Mesenteric fat pad (tissue), 1 donor: ENCODE data around the gene VPS29. TPM values are rescaled to one million over a fixed set of nuclear protein-coding genes. Genes with fewer than 3 reads are reported as not detected.
A peak's percentile ranks its signal among the peaks of the same experiment; 100 is the strongest.
"Not testable (repeated sequence)": the region's sequence is repeated elsewhere in the genome, so short reads cannot be mapped to it uniquely, and the experiment has no call there.

Experiments used
- DNase-seq: peaks from one replicate; pipeline ENCODE4 v3.0.0-alpha.2; 2020; ENCODE audit warnings: low spot score
- long read RNA-seq: library from polyadenylated mRNA; unstranded; transcript quantifications from one replicate; pipeline ENCODE4 v2.0.0, GENCODE V29; 2020
- total RNA-seq: library from RNA; stranded (reverse); fragmentation: NEBNext Ultra II Directional; extraction: Animal tissue kit (Norgen Biotek cat#: 25700); gene quantifications from one replicate; pipeline ENCODE4 v1.2.1, GENCODE V29; 2021
- donor health status: DM: yes; HTN: yes; CAD: no.

The VPS29 gene
- total RNA-seq = 110 TPM
- long read RNA-seq, transcript VPS29-208 (2 exons, 810 nt) = minor isoform, 14 of 195 reads
- long read RNA-seq, transcript VPS29-206 (4 exons, 1,523 nt) = major isoform, 107 of 195 reads
- long read RNA-seq, partial matches to known transcripts = 6 of 195 reads
- long read RNA-seq, other reads (novel, unspliced or antisense) = 65 of 195 reads

DNA sequence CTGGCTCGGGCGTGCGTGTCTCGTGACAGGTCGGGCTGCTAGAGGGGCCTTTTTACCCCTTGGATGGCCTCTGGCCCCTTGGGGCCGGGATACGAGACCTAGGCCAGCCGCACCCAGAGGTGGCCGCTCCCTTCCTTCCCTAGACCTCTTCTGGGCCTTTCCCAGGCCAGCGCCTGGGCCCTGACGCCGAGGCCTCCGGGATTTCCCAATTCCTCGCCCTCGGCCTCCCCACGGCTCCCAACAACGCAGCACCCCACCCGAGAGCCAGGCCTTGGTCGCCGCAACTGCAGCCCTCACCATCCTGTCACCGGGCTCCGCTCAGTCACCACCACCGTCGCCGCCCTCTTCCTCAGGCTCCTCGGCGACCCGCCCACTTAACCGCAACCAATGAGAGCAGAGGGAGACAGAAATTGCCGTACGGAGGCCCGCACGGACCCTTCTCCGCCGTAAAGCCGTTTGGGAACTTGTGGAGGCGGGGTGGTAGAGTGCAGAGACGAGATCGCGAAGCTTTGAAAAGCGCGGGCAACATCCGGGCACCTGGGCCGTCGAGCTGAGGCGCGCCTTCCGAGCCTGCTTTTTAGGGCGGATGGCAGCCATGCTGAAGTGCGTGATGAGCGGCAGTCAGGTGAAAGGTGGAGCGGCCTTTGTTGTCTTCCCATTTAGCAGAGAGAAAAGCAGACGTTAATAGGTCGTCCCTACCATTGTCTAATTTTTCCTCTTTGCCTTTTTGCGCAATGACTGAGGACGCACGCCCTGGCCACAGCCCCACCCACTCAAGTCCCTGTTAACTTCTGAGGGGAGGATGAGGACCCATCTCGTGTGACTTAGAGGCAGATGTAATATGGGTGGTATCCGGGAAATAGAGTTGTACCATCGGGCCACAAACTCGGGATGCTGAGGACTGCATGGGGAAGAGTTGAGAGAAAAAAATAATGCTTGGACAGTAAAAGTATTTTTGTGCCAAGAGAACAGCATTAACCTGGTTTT is at the start of gene VPS29, which contains the start of gene RAD9B:
TSS of gene VPS29 (minus strand) at position 360 of the 987 bp plus-strand sequence. CDS start at position 300, 60 bp downstream.
TSS of gene RAD9B (plus strand) at position 580 of the 987 bp plus-strand sequence. CDS start at position 587, 7 bp downstream.
- peak; percentile 98 for DNase-seq

DNA sequence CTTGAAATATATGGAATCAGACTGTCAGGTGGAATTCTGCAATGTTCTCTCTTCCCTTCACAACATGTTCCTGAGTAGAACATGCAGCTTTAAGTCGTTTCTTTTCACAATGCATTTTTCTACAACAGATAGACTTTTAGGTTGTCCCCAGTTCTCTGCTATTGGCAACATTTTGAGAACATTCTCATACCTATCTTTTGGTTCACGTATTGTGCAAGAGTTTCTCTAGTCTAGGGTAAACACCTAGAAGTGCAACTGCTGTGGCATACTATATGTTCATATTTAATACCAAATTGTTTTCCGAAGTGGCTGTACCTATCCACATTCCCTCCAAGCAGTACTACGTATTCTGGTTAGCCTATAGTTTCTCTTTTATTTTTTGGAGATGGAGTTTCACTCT is 49.1 kb upstream of the VPS29 start:
- DNase-seq = no peak

DNA sequence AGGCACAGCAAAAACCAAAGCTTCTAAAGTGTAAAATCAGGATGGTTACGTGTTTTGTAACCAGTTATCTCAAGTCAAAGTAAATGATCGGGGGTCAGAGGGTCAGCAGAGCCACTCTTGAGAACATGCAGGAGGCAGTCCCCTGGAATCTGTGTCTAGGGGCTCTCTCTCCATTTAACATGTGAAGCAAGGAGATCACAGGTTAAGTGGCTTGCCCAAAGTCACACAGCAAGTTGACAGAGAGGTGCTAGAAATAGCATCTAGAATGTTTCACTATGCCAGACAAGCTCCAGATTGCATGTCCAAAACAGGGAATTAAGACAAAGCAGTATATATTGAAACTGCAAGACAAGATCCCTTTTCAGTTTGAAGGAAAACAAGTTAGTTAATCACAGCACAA is 47.8 kb upstream of the VPS29 start:
- no peak for DNase-seq

DNA sequence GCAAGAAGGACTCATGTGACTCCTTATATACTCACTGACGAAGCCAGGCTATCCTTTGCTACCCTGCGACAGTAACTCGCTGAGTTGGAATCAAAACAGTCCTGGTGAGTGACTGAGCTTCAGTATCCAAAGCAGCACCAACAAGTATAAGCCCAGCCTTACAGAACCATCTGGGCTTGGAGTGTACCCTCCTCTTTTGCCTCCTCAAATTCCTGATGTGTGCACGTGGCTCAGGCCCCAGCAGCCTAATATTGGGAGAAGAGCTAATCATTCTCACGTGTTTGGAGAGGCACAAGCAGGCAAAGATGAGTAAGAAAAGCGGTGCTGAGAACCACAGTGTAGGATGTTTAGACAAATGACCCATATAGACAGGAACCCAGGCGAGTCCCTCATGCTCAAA is 46.8 kb upstream of the VPS29 start:
- no peak for DNase-seq

DNA sequence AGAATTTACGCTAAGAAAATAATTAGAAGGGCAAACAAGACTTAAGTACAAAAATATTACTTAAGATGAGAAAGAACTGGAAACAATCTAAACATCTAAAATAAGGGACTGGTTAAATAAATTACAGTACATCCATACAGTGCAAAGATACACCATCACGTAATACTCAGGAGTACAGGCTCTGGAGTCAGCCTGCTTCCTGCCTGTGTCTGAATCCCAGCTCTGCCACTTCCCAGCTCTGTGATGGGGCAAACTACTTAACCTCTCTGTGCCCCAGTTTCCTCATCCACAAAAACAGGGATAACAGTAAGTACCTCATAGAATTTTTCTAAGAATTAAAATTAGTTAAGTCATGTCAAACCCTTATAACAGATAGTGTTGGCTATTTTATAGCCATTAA is 45.2 kb upstream of the VPS29 start:
- no peak for DNase-seq

DNA sequence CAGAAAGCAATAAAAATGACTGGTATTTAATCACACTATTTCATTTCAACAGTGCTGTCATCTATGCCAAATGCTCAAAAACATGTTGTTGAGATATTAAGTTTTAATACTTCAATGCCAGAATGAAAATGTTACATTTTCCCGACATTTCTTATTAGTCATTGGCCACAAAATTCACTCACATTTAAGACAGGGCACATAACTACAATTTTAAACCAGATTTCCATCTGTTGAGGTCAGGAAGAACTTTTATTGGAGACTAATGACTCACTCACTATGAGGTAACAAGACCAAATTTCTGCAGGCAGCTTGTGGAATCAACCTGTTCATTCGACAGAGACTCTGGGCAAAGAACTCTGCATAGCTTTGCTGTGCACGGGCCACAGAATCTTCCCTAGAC is 44.4 kb upstream of the VPS29 start:
- no peak for DNase-seq

DNA sequence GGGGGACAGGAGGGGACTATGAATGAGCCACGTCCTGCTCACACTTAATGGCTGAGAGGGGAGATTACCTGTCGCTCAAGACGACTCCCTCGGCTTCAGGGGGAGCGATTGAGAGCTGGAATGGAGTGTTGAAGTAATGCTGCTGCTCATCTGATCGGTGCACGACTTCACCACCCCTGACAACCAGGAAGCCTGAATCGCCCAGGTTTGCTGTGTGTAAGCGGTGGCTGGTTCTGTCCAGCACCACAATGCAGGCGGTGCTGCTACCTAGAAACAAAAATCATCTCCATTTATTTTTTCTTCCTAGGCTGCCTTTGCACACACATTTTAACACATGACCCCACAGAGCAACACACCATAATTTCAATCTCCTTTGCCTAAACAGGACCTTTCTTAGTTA is 43.9 kb upstream of the VPS29 start:
- no peak for DNase-seq

DNA sequence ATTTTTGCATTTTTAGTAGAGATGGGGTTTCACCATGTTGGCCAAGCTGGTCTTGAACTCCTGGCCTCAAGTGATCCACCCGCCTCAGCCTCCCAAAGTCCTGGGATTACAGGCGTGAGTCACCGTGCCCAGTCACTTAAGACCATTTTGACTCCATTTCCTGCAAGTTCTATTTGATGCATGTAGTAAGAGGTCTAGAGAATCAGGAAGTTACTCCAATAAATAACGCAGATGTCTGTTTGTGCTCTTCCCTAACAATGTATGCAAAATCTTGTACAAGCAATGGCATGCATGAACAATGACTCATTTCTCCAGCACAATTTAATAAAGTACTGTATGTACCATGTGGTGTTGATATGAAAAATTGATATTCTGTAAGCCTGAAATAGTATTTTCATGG is 43.3 kb upstream of the VPS29 start:
- not testable (repeated sequence) for DNase-seq

DNA sequence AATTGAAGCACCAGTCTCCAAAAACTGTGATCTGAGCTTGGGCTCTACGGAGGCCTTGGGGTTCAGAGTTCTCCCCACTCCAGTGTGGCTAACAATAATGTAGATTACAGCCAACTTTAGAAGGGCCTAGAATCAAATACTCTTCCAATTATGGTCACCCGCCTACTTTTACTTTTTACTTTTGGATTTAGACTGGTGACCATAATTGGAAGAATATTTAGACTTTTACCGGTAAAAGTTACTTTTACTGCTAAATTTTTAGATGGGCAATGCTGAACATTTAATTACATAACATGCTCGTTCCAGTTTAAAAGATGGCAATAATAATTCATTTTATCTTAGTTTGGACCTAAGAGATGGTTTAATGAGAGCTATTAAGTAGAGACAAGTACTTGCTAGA is 42.1 kb upstream of the VPS29 start:
- DNase-seq = no peak

DNA sequence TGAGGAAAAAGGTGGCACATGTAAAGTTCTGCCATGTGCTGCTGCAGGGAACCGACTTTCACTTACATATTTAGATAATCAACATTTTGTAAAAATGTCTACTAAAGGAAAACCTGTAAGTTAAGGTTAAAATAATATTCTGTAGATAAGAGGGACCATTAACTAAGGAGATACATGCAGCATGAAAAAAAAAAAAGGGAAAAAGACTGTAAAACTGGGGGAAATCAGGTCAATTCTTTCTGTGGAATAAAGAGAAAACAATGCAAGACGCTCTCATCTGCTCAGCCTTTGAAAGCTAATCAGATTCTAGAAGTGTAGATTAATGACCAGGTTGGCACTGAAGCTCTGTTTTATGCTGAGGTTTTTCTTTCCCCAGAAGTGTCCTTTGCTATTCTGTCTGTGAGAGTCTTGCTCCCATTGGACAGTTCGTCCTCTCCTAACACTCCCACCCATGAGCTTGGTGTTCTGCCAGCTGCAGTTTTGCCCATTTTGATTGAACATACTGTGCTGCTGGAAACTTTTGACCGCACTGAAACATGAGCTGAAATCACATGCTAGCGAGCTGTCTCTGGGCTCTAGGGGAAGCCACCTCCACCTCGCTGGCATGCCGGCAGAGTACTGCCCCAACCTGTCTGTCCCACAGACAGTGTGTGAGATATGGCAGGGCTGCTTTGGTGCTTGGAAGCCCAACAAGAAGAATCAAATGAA is 41.5 kb upstream of the VPS29 start:
- DNase-seq = peak; percentile 92

DNA sequence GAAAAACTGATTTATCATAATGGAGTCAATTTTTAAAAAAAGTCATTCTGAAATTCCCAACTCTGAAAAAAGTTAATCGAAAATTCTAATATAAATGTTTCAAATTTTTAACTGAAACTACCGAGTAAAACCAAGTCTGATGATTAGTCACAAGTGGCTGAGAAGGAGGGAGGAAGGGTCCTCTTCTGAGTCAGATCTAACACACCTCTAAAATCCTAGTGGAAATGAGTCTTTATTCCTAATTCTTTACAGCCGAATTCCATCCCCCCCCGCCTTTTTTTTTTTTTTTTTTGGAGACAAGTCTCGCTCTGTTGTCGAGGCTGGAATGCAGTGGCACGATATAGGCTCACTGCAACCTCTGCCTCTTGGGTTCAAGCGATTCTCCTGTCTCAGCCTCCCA is 38.1 kb upstream of the VPS29 start:
- no peak for DNase-seq

DNA sequence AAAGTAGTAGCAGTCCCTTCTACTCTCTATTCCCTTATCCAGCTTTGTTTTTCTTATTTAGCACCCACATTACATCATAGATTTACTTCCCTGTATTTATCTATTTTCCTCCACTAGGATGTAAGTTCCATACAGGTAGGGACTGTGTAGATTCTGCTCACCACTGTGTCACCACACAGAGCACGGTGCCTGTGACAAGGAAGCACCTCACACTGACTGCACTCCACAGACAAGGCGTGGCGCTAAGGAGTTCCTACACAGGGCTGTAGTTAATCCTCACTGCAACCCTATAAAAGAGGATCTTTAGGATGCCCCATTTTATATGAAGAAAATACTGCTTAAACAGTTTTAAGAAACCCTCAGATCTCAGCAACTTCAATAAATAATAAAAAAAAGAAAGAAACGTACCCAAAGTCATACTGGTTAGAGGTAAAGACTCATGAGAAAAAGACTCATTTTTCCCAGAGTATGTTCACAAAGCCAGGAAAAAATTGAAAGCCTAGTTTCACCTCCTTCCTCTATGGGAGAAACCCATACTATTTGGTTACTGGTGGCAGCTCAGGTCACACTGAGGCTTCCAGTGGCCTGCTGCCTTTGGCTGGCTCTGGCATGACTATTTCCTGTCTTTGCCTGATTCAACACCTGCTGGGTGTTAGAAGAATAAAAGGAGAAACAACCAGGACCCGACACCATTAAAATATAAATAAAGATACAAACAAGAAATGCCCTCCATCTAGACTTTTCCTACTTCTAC is 37.1 kb upstream of the VPS29 start:
- no peak for DNase-seq

DNA sequence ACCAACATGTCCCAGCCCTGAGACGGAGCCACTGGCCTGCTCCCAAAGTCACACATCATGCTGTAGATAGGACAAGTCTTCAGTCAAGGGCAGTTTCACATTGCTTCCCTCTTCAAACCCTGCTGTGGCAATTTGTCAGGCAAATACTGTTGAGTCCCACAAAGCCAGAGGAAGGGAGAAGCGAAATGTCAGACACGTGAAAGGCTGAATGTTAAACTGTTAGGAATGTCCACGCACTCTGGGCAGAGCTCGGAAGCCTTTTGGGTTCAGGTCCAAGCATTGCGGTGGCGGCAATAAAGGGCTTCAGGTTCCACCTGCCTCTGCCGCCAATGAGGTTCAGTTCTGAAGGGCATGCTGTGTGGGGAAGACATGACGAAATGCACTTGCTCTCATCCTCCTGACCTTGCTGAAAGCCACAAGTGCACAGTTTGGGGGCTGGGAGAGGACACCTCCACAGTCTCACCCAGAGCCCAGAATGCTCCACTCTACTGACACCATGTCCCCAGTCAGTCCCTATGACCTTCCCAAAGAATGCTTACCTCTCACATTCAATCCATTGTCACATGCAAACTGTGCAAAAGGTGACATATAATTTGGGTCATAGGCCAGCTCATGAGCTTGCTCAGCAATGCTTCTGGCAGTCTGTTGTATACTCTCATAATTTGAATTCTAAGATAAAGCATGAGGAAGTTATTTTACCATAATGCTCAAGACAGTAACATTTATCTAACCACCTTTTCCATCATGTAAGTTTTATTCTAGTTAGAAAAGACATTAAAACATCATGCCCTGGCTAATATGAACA is 35.9 kb upstream of the VPS29 start:
- no peak for DNase-seq

DNA sequence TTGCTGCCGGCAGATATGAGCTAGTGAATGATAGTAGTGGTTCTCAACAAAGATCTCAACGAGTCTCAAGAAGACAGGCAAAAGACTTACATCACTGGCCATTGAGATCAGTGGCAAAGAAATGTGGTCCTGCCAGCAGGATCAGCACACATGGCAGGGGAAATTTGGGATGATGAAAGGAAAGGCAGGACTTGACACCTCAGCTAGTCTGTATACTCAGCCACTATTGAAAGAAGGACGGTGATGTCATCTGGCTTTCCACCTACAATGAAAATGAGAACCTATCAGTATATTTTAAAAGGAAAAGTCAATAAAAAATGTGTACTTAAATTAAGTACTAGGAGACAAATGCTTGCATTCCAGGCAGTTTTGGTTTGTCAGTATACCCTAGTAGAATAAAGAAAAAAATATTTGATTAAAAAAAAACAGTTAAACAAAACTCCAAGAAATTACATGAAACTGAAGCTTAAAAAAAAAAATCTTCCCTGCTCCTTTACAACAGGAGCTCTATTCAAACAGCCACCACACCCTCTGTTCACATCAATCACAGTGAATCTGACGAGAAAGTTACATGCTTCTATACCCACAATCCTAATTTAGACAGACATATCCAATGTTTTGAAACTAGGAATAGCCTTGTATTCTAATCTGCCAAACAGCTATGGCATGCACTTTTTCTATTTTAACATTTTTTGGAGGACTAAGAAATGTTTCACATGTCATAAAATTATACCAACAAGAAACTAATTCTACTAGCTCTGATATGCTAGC is 35.1 kb upstream of the VPS29 start:
- DNase-seq = no peak

DNA sequence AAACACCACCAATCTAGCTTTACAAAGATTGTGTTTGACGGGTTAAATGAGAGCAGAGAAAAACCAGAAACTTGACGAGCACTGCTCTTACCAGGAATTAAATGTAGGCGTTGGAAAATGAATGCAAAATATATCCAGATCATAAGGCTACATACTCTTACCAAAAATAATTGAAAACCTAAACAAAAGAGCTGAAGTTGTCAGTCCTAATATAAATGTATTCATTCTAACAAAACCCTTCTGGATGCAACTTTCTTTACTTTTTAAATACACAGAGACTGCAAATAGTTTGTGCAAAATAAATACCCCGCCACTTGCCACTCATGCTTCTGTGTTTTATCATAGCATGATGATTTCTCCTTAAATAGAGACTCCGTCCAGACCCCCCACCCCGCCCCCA is 32.9 kb upstream of the VPS29 start:
- DNase-seq = no peak

DNA sequence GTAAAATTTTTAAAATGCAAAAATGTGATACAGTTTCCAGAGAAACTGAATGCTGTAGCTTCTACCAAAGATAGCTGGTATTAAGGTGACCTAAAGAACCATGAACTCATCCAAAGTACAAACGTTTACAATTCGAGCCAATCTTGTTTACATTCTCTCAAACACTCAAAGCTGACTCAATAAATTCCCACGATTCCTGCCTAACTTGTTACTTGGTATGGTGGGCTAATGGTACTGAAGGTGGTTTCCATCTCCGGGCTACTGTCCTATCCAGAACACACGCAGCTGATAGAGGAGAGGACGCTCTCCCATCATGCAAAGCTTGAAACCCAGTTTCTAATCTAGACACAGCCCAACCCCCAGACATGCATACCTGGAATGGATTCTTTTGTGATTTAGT is 31.7 kb upstream of the VPS29 start:
- no peak for DNase-seq

DNA sequence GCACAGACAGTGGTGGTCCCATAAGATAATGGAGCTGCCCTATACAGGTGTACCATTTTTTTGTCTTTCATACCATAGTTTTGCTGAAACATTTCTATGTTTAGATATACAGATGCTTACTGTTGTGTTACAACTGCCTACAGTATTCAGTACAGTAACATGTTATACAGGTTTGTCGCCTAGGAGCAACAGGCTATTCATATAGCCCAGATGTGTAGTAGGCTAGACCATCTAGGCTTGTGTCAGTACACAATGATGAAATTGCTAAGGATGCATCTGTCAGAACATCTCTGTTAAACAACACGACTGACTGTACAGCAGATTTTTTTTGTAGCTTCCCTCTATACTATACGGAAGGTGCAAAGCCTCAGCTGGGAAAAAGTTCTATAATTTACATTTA is 30.7 kb upstream of the VPS29 start:
- no peak for DNase-seq

DNA sequence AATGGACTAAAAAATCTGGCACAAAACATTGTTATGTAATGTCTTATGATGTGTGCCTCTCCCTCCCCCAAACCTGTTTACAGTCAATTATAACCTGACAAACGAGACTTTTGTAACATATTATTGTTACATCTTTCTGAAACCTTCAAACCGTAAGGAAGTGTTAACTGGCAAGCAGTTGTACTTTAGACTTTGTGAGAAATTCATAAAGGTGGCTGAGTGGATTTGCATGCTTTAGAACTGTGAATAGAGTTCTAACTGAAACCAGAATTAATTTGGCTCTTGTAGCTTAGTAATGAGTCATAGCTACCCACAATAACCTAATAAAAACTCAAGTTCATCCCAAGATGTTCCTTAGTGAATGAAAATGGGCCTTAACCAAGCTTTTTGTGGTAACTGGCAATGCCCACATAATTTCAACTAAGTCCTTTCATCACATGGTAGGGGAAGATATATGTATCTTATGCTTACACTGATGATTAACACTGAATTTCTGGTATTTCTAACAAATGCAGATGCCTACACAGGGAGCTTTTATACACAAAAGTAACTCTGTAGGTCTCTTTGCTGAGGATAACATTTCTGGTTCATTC is 29.9 kb upstream of the VPS29 start:
- no peak for DNase-seq

DNA sequence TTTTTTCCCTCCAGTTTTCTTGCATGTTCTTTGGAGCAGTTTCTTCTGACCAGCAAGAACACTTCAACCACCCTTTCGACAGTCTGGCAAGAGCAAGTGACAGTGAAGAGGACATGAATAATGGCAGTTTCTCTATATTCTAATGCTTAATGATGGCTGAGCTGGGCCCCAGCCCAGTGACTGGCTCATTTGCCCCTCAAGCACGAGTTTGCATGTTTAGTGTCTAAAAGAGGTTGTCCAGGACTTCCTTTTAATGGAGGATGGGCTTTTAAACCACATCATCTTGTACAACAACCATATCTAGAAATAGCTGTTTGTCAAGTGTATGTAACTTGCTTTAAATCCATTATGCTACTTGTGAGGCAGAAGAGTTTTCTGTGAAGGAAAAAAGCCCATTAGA is 28.6 kb upstream of the VPS29 start:
- no peak for DNase-seq
